Testis (tissue), 3 donors: ENCODE data around the gene CFB. TPM values are rescaled to one million over a fixed set of nuclear protein-coding genes. Genes with fewer than 3 reads are reported as not detected.
"Not testable (repeated sequence)": the region's sequence is repeated elsewhere in the genome, so short reads cannot be mapped to it uniquely, and the experiment has no call there.

Experiments used
- DNase-seq: peaks from one replicate; pipeline ENCODE4 v3.0.0-alpha.2; 2019
- H3K27ac ChIP-seq, 2 donors: fragments of 200-600 bp; sonication (generic); one replicate each; pipeline ENCODE4 v1.5.1; 2019
- H3K27me3 ChIP-seq: fragments of 200-600 bp; sonication (generic); one replicate; pipeline ENCODE4 v1.5.1; 2019
- H3K36me3 ChIP-seq: fragments of 200-600 bp; sonication (generic); one replicate; pipeline ENCODE4 v1.5.1; 2017; ENCODE audit warnings: low read depth; ENCODE audit errors: missing control alignments
- H3K4me1 ChIP-seq: fragments of 200-600 bp; sonication (generic); one replicate; pipeline ENCODE4 v1.5.1; 2019
- H3K4me3 ChIP-seq, 2 donors: fragments of 200-600 bp; sonication (generic); one replicate each; pipeline ENCODE4 v1.5.1; 2017 to 2019
- H3K9me3 ChIP-seq: fragments of 200-600 bp; sonication (generic); one replicate; pipeline ENCODE4 v1.5.1; 2017
- CTCF ChIP-seq, 3 experiments: fragments of 450-650 bp in 2 of 3; fragments of 200-600 bp in 1 of 3; sonication (generic) in 1 of 3; IDR thresholded peaks; one replicate each; pipeline ENCODE4 v1.5.1; 2016 to 2019; ENCODE audit warnings: antibody characterized with exemption in 3 of 3, mild to moderate bottlenecking in 2 of 3, moderate library complexity in 1 of 3
- POLR2A ChIP-seq: fragments of 450-650 bp; IDR thresholded peaks from one replicate; pipeline ENCODE4 v1.6.1; 2017; ENCODE audit warnings: antibody characterized with exemption, mild to moderate bottlenecking, moderate library complexity
- WGBS, 2 donors: methylation state at CpG; one replicate each; pipeline ENCODE4 v1.1.5; 2018; 5-methylcytosine and 5-hydroxymethylcytosine counted together
- intact Hi-C: fragments of 100-400 bp; cut with DNase I; formaldehyde crosslinking; loops from one replicate; pipeline ENCODE4 v1.15.1; 2023; ENCODE audit warnings: low total_unique reads
- polyA plus RNA-seq: library from polyadenylated mRNA; stranded (reverse); fragments of 350-450 nt; fragmentation: Illumina TruSeq; extraction: RNeasy Lipid Tissue Mini Kit (QIAGEN cat#74804); gene quantifications from one replicate; pipeline ENCODE4 v1.2.3, GENCODE V29; 2014; ENCODE audit warnings: low read depth, low replicate concordance; ENCODE audit not compliant: insufficient read depth
- total RNA-seq, 2 donors: library from RNA; depleted of rRNA; stranded (reverse); fragments of >200 nt; gene quantifications; one replicate each; pipeline ENCODE4 v1.2.3, GENCODE V29; 2016

Gene CFB
- total and polyA plus RNA-seq, 3 donors from 2014 or later: 4.8 to 38.6 (median 5.8) TPM

- TF ChIP-seq CTCF (IDR thresholded peaks at IDR 0.05) (no peak), POLR2A (no peak)
These were observed 26.9 kb downstream of the CFB start for GRCh38 chr6:31972709-31973350.

GRCh38 chr6:31976065-31976464 is 30.2 kb downstream of the CFB start:
- H3K4me3 ChIP-seq, DNase-seq, H3K36me3 ChIP-seq, H3K27me3 ChIP-seq, intact Hi-C loops, H3K9me3 ChIP-seq, H3K27ac ChIP-seq: not testable (repeated sequence)
- H3K4me1 ChIP-seq: peaks cover 16% of the 10 kb centered on the region
- 98% methylated on average over 13 of the region's 30 CpGs; no CpG with 5 or more reads in 1 of the 2 donors for WGBS, 2 donors

More at GRCh38 chr6:31972709-31973350, 26.9 kb downstream of the CFB start:
- Histone ChIP-seq H3K9me3 (no peaks in the 10 kb centered on the region), H3K4me3 (peak overlapping the region; percentile 77 to 82), H3K27me3 (no peaks in the 10 kb centered on the region), H3K36me3 (no peaks in the 10 kb centered on the region), H3K27ac (peak overlapping the region; percentile 91 to 98), H3K4me1 (peaks cover 19% of the 10 kb centered on the region)
- intact Hi-C loops: no loop called here
- WGBS, 2 donors: 8 to 9% methylated on average over 8 to 13 of the region's 19 CpGs
- DNase-seq: no peak

DNA sequence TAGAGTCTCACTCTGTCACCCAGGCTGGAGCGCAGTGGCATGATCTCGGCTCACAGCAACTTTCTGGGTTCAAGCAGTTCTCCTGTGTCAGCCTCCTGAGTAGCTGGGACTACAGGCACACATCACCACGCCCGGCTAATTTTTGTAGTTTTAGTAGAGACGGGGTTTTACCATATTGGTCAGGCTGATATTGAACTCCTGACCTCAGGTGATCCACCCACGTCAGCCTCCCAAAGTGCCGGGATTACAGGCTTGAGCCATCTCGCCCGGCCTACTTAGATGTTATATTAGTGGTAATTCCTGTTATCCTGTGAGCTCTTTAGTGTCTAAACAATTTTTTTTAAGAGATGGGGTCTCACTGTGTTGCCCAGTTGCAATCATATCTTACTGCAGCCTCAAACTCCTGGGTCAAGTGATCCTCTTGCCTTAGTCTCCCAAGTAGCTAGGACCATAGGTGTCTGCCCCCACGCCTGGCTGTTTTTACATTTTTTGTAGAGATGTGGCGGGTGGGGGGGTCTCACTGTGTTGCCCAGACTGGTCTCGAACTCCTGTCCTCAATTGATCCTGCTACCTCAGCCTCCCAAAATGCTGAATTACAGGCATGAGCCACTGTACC is 32.0 kb downstream of the CFB start:
- TF ChIP-seq CTCF (IDR thresholded peaks at IDR 0.05): no peak
- TF ChIP-seq POLR2A: no peak
- no peaks in the 10 kb centered on the region for H3K36me3 ChIP-seq
- intact Hi-C loops: no loop called here
- no peaks in the 10 kb centered on the region for H3K9me3 ChIP-seq
- 94 to 95% methylated on average over 12 of the region's 12 CpGs for WGBS, 2 donors
- H3K4me3 ChIP-seq: no peak overlapping the region
- H3K4me1 ChIP-seq: peaks cover 6% of the 10 kb centered on the region
- DNase-seq: no peak
- H3K27me3 ChIP-seq: no peaks in the 10 kb centered on the region
- H3K27ac ChIP-seq: no peak overlapping the region

GRCh38 chr6:31978831-31979230 is 32.9 kb downstream of the CFB start:
- Histone ChIP-seq H3K4me1 (no peaks in the 10 kb centered on the region), H3K27ac (no peak overlapping the region), H3K9me3 (no peaks in the 10 kb centered on the region), H3K36me3 (no peaks in the 10 kb centered on the region), H3K27me3 (no peaks in the 10 kb centered on the region), H3K4me3 (no peak overlapping the region)
- intact Hi-C loops: no loop called here
- DNase-seq: no peak
- 94 to 96% methylated on average over 5 of the region's 5 CpGs for WGBS, 2 donors
- TF ChIP-seq POLR2A (no peak), CTCF (IDR thresholded peaks at IDR 0.05) (no peak)

DNA sequence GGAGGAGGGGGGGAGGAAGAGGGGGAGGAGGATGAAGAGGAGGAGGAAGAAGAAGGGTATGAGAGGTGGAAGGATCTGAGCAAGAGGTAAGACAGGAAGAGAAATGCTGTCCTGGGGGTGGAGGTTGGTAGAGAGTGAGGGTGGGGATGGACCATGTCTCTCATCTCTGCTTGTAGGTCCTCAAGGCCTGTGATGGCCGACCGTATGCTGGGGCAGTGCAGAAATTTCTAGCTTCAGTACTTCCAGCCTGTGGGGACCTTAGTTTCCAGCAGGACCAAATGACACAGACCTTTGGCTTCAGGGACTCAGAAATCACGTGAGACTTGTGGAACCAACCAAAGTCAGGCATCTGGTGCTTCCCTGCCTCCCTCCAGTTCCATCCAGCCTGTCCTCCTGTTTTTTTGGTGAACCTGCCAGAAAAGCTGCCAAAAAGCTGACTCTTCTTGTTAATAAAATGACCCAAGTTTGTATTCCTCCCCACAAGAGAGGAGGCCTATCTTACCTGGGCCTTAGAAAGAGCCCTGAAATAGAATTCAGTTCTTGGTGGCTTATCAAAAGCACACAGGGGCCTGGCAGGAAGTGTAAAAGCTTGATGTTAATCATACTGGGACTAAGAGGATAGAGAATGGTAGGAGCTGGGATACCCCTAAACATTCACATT is 33.5 kb downstream of the CFB start:
- Histone ChIP-seq H3K36me3 (no peaks in the 10 kb centered on the region), H3K27ac (no peak overlapping the region), H3K9me3 (no peaks in the 10 kb centered on the region), H3K4me3 (no peak overlapping the region), H3K27me3 (no peaks in the 10 kb centered on the region), H3K4me1 (no peaks in the 10 kb centered on the region)
- TF ChIP-seq POLR2A (no peak), CTCF (IDR thresholded peaks at IDR 0.05) (no peak)
- DNase-seq: no peak
- 82% methylated on average over 3 of the region's 3 CpGs for WGBS, 2 donors
- intact Hi-C loops: no loop called here

DNA sequence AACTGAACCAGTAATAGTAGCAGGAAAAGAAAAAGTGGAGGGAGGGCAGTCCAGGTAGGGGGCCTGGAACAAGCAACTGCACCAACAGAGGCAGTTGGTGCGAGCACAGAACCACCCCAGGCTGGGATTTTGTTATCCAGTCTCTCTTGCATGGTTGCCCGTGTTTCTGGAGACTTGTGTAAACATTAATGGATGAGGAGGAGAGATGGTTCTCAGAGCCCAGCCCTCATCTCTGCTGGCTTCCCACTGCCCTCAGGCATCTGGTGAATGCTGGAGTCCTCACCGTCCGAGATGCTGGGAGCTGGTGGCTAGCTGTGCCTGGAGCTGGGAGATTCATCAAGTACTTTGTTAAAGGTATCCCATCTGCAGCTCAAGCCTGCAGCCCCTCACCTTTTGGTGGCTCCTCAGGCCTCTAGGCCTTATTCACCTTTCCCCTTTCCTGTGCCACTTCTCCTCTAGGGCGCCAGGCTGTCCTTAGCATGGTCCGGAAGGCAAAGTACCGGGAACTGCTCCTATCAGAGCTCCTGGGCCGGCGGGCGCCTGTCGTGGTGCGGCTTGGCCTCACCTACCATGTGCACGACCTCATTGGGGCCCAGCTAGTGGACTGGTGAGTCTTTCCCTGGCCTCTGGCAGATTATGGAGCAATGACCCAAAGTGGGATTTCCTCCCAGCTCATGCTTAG is 34.4 kb downstream of the CFB start:
- H3K9me3 ChIP-seq, intact Hi-C loops, H3K27ac ChIP-seq, H3K36me3 ChIP-seq, H3K4me1 ChIP-seq, H3K4me3 ChIP-seq, DNase-seq, H3K27me3 ChIP-seq: not testable (repeated sequence)
- WGBS, 2 donors: 88 to 92% methylated on average over 4 to 13 of the region's 13 CpGs

DNA sequence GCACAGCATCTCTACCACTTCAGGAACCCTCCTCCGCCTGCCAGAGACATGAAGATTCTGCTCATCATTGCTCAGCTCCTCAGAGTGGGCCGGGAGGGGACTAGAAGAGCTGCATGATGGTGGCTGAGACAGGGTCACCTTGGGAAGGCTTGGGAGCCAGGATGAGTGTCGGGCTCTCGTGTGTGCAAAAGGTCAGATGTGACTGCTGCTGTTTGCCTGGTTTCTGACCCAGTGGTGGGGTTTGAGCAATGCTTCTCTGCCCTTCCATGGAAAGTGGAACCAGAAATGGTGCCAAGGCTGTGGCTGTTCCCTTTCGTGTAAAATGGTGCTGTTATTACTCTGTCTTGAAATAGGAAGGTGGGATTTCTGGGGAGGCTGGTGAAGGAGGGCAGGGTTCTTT is 35.1 kb downstream of the CFB start:
- H3K9me3 ChIP-seq, H3K36me3 ChIP-seq, H3K27ac ChIP-seq, intact Hi-C loops, H3K4me1 ChIP-seq, DNase-seq, H3K27me3 ChIP-seq, H3K4me3 ChIP-seq: not testable (repeated sequence)
- no CpG with 5 or more reads among the region's 5 CpGs for WGBS, 2 donors
